ENCODE data around the gene ADPRM.

- no peak for TF ChIP-seq CTCF (conservative IDR thresholded peaks at IDR 0.05)
- no peak for TF ChIP-seq ZFX (IDR thresholded peaks at IDR 0.05)
Measured at GRCh38 chr17:10738521-10739258, 41.3 kb downstream of the ADPRM start.

Data from C4-2B (cell line).